Thoracic aorta (tissue), 2 donors: ENCODE results near the gene KATNBL1. TPM values are rescaled to one million over a fixed set of nuclear protein-coding genes. Genes with fewer than 3 reads are reported as not detected.
"Not testable (repeated sequence)": the region's sequence is repeated elsewhere in the genome, so short reads cannot be mapped to it uniquely, and the experiment has no call there.

ENCODE experiments used
- ATAC-seq: fragments of 150-250 bp; one replicate; pipeline ENCODE4 v1.8.0; 2017; ENCODE audit warnings: low read depth; ENCODE audit not compliant: insufficient number of reproducible peaks, low FRiP score
- DNase-seq: peaks from one replicate; pipeline ENCODE4 v3.0.0-alpha.2; 2020; ENCODE audit warnings: low spot score
- H3K27ac ChIP-seq, 2 donors: fragments of 200-600 bp; sonication (generic); 1 replicate in 1 of 2; 2 replicates in 1 of 2; pipeline ENCODE4 v1.5.1; 2016; ENCODE audit warnings: mild to moderate bottlenecking in 2 of 2, moderate library complexity in 2 of 2
- H3K27me3 ChIP-seq: fragments of 200-600 bp; sonication (generic); replicated peaks from 2 replicates; pipeline ENCODE4 v1.6.0; 2016; ENCODE audit warnings: mild to moderate bottlenecking; ENCODE audit not compliant: insufficient read depth
- H3K36me3 ChIP-seq: fragments of 200-600 bp; sonication (generic); one replicate; pipeline ENCODE4 v1.5.1; 2016
- H3K4me1 ChIP-seq, 2 donors: fragments of 200-600 bp; sonication (generic); 1 replicate in 1 of 2; 2 replicates in 1 of 2; pipeline versions ENCODE4 v1.5.1 to v1.6.0; 2016; ENCODE audit warnings: low read depth in 2 of 2, mild to moderate bottlenecking in 1 of 2; ENCODE audit not compliant: control insufficient read depth in 1 of 2
- H3K4me3 ChIP-seq: fragments of 200-600 bp; sonication (generic); 2 replicates; pipeline ENCODE4 v1.5.1; 2016; ENCODE audit warnings: mild to moderate bottlenecking
- H3K9me3 ChIP-seq: fragments of 200-600 bp; sonication (generic); 2 replicates; pipeline ENCODE4 v1.5.1; 2016
- total RNA-seq, 2 donors: library from RNA; depleted of rRNA; stranded (reverse); fragments of >200 nt; gene quantifications; one replicate each; pipeline versions ENCODE4 v1.1.0 to v1.2.3, GENCODE V29; 2016
- TF ChIP-seq, protein P1 (sequence below): fragments of 200-600 bp; sonication (generic); IDR thresholded peaks from one replicate; pipeline ENCODE4 v1.5.1; 2019; ENCODE audit warnings: antibody characterized with exemption

KATNBL1 gene
- total RNA-seq, 2 donors from 2014 or later: 61.9 to 93.8 TPM

DNA sequence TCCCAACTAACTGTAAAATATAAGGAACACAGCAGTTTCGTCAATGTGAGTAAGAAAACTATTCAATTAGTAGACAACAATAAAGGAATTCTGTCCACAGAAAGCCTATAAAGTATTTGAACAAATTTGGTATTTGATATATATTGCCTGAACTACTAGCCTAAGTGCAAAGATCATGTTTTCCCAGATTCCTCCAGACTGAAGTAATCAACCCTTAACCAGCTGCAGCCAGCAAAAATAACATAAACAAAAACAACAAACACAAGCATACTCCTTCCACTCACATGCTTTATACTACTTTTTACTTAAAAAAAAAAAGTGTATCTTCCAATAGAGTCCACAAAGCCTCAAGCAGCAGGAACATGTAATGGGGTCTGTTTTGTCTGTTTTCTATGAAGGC lies 84.0 kb downstream of the KATNBL1 start:
- no peaks in the 10 kb centered on the region for H3K27me3 ChIP-seq
- no peaks in the 10 kb centered on the region for H3K36me3 ChIP-seq
- ATAC-seq (no peak), DNase-seq (no peak)
- H3K27ac ChIP-seq: no peak overlapping the region
- no peaks in the 10 kb centered on the region for H3K9me3 ChIP-seq
- no peak overlapping the region for H3K4me3 ChIP-seq
- TF ChIP-seq, protein P1, sequence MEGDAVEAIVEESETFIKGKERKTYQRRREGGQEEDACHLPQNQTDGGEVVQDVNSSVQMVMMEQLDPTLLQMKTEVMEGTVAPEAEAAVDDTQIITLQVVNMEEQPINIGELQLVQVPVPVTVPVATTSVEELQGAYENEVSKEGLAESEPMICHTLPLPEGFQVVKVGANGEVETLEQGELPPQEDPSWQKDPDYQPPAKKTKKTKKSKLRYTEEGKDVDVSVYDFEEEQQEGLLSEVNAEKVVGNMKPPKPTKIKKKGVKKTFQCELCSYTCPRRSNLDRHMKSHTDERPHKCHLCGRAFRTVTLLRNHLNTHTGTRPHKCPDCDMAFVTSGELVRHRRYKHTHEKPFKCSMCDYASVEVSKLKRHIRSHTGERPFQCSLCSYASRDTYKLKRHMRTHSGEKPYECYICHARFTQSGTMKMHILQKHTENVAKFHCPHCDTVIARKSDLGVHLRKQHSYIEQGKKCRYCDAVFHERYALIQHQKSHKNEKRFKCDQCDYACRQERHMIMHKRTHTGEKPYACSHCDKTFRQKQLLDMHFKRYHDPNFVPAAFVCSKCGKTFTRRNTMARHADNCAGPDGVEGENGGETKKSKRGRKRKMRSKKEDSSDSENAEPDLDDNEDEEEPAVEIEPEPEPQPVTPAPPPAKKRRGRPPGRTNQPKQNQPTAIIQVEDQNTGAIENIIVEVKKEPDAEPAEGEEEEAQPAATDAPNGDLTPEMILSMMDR: no peak
- no peaks in the 10 kb centered on the region for H3K4me1 ChIP-seq

DNA sequence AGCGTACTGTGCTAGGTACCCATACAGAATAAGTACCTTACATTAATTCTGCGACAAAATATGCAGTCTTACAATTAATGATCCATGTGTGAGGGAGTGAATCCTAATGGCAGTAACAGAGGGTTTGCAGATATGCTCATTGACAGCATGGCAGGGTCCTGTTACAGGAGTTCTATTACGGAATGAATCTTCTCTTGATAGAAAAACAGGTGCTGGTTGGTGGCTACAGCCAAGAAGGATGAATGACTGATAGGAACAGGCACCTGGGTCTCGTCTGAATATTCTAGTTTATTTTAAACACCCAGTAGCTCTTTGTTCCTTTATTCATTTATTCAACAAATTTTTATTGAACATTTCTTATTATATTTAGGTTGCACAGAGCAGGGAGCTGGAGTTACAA lies 85.2 kb downstream of the KATNBL1 start:
- Histone ChIP-seq H3K27me3 (no peaks in the 10 kb centered on the region), H3K4me1 (no peaks in the 10 kb centered on the region), H3K9me3 (no peaks in the 10 kb centered on the region), H3K4me3 (no peak overlapping the region), H3K36me3 (no peaks in the 10 kb centered on the region), H3K27ac (no peak overlapping the region)
- TF ChIP-seq, protein P1: no peak
- no peak for ATAC-seq
- DNase-seq: no peak

DNA sequence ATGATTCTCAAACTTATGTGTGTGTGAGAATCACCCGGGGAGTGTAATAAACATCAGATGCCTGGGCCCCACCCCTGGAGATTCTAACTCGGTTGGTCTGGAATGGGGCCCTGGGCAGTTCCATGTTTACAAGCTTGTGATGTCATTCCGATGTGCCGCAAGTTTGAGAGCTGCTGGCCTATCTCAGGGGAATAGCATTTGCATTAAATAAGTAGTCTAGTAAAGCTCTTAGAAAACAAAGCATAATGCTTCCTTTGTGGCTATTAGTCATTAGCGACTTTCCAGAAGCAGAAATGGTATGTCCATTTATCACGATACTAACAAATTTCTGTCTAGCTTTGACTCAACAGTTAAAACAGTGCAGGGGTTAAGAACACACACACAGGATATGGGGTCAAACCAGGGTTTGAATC lies 87.1 kb downstream of the KATNBL1 start:
- Histone ChIP-seq H3K36me3 (no peaks in the 10 kb centered on the region), H3K4me1 (no peaks in the 10 kb centered on the region), H3K4me3 (no peak overlapping the region), H3K27me3 (no peaks in the 10 kb centered on the region), H3K27ac (no peak overlapping the region), H3K9me3 (no peaks in the 10 kb centered on the region)
- ATAC-seq (no peak), DNase-seq (no peak)
- TF ChIP-seq, protein P1: no peak

DNA sequence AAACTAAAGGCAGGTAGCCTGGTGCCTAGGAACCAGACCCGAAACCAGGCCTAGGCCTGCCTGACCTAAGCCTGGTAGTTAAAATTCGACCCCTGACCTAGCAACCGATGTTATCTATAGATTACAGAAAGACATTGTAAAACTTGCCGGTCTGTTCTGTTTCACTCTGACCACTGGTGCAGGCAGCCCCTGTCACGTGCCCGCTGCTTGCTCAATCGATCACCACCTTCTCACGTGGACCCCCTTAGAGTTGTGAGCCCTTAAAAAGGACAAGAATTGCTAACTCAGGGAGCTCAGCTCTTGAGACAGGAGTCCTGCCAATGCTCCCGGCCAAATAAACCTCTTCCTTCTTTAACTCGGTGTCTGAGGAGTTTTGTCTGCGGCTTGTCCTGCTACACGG lies 88.1 kb downstream of the KATNBL1 start:
- not testable (repeated sequence) for H3K9me3 ChIP-seq, H3K27me3 ChIP-seq, ATAC-seq, H3K4me1 ChIP-seq, H3K4me3 ChIP-seq, DNase-seq, H3K36me3 ChIP-seq, H3K27ac ChIP-seq

DNA sequence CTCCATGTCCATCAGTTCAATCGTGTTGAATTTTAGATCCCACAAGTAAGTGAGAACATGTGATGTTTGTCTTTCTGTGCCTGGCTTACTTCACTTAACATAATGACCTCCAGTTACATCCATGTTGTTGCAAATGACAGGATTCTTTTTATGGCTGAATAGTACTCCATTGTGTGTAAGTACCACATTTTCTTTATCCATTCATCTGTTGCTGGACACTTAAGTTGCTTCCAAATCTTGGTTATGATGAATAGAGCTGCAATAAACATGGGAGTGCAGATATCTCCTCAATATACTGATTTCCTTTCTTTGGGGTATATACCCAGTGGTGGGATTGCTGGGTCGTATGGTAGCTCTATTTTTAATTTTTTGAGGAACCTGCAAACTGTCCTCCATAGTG lies 89.5 kb downstream of the KATNBL1 start:
- H3K4me3 ChIP-seq, H3K27ac ChIP-seq, H3K27me3 ChIP-seq, H3K36me3 ChIP-seq, H3K9me3 ChIP-seq, ATAC-seq, DNase-seq, H3K4me1 ChIP-seq: not testable (repeated sequence)

DNA sequence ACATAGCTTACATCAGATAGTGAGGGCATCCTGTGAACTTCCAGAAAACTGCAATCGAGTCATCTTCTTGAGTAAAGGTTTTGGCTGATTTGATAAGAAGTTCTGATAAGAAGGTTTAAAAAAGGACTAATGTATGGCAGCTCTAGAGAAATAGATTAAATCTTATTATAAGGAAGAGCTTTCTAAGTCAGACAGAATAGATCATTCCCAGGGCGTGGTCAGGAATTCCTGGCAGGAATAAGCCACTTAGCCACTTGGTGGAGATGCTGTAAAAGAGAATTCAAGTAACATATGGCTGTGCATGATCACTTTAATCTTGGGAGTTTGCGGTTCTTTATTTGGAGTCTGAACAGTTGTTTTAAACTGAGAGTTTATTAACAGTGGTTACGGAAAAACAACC lies 90.6 kb downstream of the KATNBL1 start:
- ATAC-seq (no peak), DNase-seq (no peak)
- TF ChIP-seq, protein P1: no peak
- Histone ChIP-seq H3K27ac (no peak overlapping the region), H3K27me3 (no peaks in the 10 kb centered on the region), H3K36me3 (no peaks in the 10 kb centered on the region), H3K9me3 (no peaks in the 10 kb centered on the region), H3K4me3 (no peak overlapping the region), H3K4me1 (no peaks in the 10 kb centered on the region)
